GM21825 (cell line): ENCODE results near the gene PRSS57.
"Not testable (repeated sequence)": the region's sequence is repeated elsewhere in the genome, so short reads cannot be mapped to it uniquely, and the experiment has no call there.

ENCODE experiments used
- ATAC-seq: cut with Tn5 transposase; IDR thresholded peaks from one replicate; pipeline ENCODE4 v1.9.1; 2021; ENCODE audit warnings: mild to moderate bottlenecking, moderate library complexity; ENCODE audit not compliant: unreplicated experiment

PRSS57 gene

GRCh38 chr19:723714-724113 lies 28.5 kb upstream of the PRSS57 start:
- no peak for ATAC-seq

DNA sequence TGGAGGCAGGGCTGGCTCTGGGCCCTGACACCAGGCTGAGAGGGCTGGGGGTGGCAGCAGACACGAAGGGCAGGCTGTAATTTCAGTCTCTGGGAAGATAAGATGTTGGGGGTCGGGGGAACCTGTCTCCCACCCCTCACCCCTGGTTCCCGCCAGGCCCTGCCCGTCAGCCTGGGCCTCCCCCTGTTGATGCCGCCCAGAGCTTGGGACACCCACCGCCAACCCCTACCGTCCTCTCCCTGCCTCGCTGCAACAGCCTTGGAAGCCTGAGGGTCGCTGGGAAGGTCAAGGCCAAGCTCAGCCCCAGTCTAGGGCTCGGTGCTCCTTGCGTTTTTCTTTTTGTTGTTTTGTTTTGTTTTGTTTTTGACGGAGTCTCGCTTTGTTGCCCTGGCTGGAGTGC lies 28.0 kb upstream of the PRSS57 start:
- no peak for ATAC-seq

DNA sequence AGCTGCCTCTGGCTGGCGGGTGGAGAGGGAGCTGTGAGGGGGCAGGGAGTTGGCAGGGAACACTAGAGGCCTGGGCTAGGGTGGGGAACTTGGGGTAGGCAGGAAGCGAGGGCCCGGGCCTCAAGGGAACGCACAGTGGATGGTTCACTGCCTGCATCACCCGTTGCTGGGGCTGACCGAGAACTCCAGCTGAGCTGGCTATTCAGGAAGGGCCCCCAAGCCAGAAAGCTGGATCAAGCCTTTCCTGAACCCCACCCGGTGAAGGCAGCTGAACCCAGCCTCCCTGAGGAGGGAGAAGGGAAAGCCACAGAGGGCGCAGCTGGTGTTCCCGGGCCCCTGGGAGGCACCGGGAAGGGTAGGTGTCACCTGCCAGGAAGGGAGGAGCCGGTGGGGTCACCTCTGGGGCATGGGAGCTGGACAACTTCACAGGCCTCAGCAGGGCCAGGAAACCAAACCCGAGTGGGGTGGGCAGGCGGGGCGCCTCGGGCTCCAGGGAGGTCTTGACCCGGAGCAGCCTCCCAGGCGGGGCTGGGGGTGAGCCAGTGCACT lies 27.4 kb upstream of the PRSS57 start:
- no peak for ATAC-seq

- no peak for ATAC-seq
Observed at GRCh38 chr19:720345-721160, 25.3 kb upstream of the PRSS57 start.

DNA sequence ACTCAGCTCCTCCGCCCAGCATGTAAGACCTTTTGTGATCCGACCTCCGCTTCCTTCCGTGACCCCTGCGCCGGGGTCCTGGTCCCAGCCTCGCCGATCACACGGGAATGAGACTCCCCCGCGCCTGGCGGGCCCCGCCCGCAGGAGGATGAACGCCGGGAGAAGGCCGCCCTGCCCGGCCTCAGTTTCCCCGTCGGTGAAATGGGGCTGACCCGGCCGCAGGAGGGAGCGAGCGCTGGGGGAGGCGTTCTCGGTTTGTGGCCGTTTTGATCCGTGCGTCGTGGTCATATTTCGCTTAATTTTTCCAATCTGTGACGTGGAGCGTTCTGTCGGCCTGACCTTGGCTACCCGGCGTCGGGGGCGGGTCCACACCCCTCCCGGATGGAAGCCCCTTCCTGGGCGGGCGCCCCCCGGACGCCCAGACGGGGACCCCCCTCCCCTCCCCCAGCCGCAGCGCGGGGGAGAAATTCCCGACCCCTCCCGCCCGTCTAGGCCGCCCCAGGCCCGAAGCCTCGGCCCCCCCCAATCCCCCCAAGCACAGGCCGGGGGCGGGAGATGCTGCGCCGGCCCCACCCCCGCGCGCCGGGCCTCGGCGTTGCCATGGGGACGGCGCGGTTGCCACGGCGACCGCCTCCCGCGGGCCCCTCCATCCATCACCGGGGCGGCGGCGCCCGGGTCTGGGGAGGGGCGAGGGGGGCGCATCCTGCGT lies 24.5 kb upstream of the PRSS57 start:
- no peak for ATAC-seq

GRCh38 chr19:718991-719512 lies 23.8 kb upstream of the PRSS57 start:
- no peak for ATAC-seq

DNA sequence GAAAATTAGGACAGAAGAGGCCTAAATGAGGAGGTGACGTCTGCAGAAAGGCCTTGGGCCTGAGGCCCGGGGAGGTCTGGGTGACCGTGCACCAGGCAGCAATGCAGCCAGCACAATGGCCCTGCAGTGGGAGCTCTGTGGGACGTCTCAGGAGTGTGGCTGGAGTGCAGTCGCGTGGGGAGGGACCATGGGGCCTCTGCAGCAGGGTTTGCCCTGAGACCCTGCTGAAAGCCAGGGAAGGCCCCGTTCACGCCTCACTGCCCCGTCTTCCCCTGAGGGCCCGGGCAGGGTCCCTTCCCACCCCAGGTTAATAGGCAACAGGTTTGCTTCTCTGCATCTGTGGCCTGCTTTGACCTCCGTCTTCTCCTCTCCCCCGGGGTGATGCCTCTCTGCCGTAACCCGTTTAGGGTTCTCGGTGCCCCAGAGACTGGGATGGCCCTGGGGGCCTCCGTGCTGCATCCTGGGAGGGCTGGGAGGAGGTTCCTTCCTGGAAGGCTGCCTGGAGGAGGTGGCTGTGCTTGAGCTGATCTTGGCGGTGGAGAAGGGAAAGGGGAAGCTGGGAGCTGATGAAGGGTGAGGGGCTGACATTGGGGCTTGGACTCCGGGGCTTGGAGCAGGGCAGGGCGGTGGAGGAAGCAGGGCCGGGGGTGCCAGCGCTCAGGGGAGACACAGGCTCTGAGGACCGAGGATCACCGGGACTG lies 23.1 kb upstream of the PRSS57 start:
- ATAC-seq: no peak

DNA sequence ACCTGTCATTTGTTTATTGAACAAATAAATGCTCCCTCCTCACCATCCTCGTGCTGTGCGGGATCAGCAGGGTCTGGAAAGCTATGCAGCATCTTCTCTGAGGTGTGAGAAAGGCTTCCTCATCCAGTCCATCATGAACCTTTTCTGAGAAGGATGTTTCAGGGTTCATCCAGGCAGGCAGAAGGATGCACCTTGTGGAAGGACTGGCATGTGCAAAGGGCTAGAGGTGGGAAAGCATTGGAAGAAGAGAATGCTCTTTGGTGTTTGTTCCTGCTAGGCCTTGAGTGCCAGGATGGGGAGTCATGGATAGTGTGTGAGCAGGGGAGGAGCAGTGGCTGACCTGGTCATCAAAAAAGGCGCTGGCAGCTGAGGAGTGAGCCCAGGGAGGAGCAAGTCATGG lies 20.1 kb upstream of the PRSS57 start:
- ATAC-seq: no peak

DNA sequence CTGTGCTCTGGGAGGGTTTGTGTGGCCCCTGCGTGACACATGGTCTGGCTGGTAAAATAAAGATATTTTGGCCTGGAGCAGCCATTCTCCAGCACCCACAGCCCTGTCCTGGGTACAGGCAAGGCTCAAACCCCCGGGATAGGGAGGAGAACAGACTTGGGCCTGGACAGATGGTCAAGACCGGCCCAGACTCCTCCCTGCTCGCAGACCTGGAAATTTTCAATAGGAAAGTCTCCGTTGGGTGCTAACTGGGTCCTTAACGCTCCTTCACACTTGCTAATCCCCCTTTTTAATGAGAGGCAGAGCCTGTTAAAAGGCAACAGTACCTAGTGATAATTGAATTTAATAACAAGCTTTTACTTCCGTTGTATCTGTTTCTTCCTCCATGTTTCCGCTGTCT lies 16.0 kb upstream of the PRSS57 start:
- no peak for ATAC-seq

- no peak for ATAC-seq
Observed at GRCh38 chr19:710767-711166, 15.5 kb upstream of the PRSS57 start.

GRCh38 chr19:709965-710571 lies 14.8 kb upstream of the PRSS57 start:
- ATAC-seq: no peak

- no peak for ATAC-seq
Observed at GRCh38 chr19:709196-709964, 14.1 kb upstream of the PRSS57 start.

DNA sequence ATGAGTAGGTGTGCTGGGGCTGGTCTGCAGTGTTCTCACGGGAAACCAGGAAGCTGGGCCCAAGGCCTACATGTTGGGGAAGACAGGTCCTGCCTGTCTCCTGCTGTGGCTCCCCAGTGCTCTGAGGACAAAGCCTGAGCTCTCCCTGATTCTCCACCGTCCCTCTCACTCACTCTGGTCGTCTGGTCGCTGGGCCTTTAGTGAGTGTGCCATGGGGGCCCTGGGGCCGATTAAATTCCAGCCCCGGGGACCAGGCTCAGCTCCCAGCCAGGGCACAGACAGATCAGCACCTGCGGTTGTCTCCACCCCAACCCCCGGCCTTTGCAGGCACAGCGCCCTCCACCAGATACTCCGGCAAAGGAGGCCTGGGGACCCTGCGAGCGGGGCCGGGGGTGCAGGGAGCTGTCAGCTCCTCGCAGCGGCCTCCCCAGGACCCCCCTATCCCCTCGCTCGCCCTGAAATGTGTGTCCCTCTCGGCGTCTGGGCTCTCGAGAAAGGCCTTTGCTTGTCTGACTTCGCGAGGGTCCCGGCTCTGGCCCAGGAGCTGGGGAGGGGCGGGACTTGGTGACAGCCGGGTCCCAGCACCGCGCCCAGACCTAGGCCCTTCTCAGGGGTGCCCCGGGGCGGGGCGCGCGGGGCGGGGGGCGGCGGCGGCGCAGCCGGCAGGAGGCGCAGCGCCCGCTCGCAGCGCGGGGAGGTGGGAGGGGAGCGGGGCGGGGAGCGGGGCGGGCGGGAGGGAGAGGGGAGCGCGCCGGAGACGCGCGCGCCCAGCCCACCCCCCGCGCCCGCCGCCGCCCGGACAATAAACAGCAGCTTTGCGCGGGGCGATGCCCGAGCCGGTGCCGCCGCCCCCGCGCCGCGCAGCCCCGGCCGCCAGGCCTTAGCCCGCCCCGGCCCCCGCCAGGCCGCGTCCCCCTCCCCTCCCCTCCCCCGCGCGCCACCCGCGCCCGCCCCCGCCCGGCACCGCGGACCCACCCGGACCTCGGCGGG lies 13.2 kb upstream of the PRSS57 start, which contains the start of gene PALM:
Gene PALM, plus strand, starts transcription at position 782 of the 990 bp plus-strand sequence. CDS start 212 bp downstream, outside the sequence.
- no peak for ATAC-seq

GRCh38 chr19:704447-704741 lies 9.1 kb upstream of the PRSS57 start:
- no peak for ATAC-seq

DNA sequence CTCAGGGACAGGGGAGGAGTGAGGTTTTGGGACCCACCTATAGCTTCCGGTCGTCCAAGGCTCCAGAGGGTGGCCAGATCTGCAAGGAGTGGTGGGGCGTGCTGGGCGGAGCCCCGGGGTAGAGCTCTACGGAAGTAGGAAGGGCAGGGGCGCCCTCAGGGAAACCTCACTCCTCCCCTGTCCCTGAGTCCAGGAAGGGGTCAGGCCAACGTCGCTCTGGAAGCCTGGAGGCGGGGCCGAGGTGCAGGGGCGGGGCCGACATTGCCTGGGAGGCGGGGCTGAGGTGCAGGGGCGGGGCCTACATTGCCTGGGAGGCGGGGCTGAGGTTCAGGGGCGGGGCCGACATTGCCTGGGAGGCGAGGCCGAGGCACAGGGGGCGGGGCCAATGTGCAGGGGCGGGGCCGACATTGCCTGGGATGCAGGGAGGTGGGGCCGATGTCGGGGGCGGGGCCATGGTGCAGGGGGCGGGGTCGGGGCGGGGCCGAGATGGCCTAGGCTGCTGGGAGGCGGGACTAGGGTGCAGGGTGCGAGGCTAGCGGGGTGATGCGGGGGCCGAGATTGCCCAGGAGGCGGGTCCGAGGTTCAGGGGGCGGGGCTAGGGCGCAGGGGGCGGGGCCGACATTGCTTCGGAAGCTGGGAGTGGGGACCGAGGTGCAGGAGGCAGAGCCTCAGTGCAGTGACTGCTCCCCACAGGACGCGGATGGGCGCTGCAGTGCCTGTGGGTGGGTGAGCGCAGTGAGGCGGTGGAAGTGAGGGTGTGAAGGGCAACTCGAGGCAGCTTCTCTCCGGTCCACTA lies 8.6 kb upstream of the PRSS57 start:
- ATAC-seq: no peak

DNA sequence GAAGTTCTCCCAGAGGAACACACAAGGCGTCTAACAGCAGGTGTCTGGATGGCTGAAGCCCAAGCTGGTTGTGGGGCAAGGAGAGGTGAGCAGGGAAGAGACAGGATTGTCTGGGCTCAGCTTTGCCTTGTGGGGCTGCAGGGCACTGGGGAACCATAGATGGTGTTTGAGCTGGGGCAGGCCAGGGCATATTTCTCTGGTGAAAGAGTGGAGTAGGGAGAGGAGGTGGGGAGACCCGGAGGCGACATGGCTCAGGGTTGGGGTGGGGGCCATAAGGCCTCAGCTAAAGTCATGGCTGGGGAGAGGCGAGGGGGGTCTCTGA lies 8.0 kb upstream of the PRSS57 start:
- ATAC-seq: no peak

GRCh38 chr19:702847-703246 lies 7.6 kb upstream of the PRSS57 start:
- ATAC-seq: not testable (repeated sequence)

DNA sequence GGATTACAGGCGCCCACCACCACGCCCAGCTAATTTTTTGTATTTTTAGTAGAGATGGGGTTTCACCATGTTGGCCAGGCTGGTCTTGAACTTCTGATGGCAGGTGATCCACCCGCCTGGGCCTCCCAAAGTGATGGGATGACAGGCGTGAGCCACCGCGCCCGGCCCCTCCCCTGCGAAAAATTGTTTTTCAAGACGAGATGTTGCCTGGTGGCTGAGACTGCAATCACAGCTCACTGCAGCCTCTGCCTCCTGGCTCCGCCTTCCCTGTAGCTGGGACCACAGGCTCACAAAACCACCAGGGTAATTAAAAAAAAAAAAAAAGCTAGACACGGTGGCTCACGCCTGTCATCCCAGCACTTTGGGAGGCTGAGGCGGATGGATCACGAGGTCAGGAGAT lies 4.6 kb upstream of the PRSS57 start:
- ATAC-seq: not testable (repeated sequence)
